GM21367 (cell line): Measurements from ENCODE around the gene SYNPO2.

Experiments
- ATAC-seq: cut with Tn5 transposase; IDR thresholded peaks from one replicate; pipeline ENCODE4 v1.9.1; 2021; ENCODE audit not compliant: unreplicated experiment

Gene SYNPO2, protein sequence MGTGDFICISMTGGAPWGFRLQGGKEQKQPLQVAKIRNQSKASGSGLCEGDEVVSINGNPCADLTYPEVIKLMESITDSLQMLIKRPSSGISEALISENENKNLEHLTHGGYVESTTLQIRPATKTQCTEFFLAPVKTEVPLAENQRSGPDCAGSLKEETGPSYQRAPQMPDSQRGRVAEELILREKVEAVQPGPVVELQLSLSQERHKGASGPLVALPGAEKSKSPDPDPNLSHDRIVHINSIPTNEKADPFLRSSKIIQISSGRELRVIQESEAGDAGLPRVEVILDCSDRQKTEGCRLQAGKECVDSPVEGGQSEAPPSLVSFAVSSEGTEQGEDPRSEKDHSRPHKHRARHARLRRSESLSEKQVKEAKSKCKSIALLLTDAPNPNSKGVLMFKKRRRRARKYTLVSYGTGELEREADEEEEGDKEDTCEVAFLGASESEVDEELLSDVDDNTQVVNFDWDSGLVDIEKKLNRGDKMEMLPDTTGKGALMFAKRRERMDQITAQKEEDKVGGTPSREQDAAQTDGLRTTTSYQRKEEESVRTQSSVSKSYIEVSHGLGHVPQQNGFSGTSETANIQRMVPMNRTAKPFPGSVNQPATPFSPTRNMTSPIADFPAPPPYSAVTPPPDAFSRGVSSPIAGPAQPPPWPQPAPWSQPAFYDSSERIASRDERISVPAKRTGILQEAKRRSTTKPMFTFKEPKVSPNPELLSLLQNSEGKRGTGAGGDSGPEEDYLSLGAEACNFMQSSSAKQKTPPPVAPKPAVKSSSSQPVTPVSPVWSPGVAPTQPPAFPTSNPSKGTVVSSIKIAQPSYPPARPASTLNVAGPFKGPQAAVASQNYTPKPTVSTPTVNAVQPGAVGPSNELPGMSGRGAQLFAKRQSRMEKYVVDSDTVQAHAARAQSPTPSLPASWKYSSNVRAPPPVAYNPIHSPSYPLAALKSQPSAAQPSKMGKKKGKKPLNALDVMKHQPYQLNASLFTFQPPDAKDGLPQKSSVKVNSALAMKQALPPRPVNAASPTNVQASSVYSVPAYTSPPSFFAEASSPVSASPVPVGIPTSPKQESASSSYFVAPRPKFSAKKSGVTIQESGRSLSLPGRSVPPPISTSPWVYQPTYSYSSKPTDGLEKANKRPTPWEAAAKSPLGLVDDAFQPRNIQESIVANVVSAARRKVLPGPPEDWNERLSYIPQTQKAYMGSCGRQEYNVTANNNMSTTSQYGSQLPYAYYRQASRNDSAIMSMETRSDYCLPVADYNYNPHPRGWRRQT

DNA sequence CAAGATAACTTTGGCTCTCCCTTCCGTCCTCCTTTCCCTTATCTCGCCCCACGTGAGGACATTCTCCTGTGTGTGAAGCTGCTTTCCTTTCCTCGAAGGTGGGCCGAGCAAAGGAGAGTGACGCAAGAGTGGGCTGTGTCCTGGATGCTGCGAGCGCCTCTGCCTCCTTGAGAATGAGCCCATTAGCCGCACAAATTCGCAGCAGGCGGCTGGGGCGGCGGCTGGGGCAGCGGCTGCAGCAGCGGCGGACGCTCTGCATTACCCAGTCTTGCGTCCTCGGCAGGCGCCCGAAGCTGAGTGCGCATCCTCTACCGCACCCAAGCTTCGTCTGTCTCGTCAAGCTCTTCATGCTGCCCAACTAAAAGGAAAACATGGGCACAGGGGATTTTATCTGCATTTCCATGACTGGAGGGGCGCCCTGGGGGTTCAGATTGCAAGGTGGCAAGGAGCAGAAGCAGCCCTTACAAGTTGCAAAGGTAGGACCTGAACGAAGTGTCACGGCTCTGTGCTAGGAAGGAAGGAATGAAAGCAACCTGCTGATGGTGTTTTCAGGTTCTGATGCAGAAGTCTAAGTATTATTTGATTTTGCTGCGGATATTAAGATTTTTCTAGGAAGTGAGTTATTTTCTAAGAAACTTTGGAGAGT lies at the start of gene SYNPO2:
Gene SYNPO2 (plus strand): TSS at position 189 of the 646 bp plus-strand sequence. CDS start 183 bp downstream, at position 372.
- ATAC-seq: peak; percentile 72

DNA sequence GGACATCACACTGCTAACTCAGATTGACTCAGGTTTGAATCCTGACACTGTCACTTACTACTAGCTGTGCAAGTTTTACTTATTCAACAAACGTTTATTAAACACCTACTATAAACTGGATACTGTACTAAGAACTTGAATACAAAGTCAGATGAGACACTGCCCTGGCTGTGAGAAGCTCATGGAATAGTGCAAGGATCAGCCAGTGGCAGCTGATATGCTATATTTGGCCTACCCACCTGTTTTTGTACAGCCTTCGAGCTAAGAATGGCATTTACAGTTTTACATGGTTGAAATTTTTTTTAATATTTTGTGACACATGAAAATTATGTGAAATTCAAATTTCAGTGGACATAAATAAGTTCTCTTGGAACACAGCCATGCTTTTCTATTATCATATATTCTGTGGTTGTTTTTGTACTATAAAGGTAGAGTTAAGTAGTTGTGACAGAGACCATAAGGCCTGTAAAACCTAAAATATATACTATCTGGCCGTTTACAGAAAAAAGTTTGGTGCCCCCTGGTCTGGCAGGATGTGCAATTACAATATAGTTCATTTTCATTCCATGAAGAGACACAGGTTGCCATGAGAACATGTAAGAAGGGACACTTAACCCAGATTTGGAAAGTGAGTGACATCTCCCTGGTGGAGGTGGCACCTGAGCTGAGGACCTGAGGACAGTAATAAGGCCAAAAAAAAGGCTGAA lies 49.3 kb upstream of the SYNPO2 start:
- ATAC-seq: no peak

DNA sequence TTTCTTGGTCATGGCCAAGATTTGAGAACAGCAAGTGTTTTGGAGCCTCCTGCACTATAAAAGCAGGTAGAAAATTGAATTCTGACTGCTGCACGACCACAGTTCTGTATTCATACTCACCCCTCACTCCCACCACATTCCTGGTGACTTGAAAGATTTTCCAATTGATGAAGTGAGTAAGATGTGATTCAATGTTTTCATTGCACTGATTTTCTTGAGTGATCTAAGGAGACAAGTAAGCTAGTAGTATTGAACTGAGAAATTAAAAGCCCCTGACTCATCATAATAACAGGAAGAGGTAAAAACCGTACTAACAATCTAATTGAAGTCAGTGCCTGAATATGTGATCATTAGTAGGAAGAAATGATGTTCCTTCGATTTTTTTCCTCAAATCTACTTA lies 46.6 kb upstream of the SYNPO2 start:
- ATAC-seq: no peak

DNA sequence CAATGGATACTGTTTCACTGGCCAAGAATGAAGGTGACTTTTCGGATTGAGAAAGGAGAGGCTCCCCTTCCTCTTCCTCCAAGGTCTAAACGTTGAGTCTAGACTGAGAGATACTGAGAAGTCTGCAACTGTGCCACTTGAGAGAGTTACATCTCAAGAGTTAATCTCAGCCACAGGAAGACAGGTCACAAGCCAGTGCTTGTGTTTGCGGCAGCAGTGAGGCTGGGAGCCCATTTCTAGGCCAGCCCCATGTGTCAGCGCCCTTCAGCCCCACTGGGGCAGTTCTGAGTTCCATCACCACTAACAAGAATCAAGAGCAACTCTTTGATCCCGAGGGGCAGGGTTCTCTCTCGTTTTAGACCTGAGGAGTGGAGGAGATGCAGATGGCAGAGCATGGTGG lies 45.4 kb upstream of the SYNPO2 start:
- no peak for ATAC-seq

DNA sequence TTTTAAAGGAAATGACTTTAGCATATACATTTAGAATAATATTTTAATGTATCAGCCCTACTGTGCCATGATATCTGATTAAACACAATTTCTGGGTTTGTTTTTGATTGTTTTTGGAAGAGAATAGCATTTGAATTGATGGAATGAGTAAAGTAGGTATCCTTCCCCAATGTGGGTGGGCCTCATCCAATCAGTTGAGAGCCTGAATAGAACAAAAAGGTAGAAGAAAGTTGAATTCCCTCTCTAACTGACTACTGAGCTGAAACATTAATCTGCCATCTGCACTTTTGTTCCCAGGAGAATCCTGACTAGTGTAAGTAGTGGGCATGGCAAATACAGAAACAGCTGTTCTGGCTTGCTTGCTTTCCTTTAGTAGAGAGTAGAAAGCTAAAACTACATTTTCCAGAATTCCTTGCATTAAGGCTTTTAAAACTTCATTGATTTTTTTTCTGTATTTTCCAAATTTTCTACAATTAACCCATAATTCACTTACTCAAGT lies 43.1 kb upstream of the SYNPO2 start:
- no peak for ATAC-seq

DNA sequence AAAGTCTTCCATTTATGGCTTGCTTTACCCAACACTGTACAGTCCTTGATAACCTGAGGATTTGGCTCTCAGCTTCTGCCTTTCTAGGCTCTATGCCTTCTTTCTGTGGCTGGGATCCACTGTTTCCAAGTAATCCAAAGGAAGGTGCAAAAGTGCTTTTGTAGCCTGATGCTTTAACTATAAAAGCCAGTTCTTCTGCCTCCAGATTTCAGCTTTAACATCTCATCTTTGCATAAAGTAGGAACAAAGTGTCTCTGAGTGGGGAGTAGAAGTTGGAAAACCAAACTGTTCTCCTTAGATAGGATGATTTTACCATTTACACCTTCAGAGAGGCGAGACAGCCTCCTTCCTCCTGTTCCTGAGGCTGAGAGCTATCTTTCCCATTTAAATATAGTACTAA lies 41.7 kb upstream of the SYNPO2 start:
- ATAC-seq: no peak

DNA sequence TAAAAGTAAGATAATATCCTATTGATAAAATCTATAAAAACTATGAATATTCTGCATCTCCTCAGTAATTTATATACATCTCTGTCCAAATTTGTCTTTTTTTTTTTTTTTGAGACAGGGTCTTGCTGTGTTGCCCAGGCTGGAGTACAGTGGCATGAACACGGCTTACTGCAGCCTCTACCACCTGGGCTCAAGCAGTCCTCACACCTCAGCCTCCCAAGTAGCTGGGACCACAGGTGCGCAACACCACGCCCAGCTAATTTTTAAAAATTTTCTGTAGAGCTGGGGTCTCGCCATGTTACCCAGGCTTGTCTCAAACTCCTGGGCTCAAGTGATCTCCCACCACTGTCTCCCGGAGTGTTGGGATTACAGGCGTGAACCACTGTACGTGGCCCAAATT lies 40.4 kb upstream of the SYNPO2 start:
- ATAC-seq: no peak

DNA sequence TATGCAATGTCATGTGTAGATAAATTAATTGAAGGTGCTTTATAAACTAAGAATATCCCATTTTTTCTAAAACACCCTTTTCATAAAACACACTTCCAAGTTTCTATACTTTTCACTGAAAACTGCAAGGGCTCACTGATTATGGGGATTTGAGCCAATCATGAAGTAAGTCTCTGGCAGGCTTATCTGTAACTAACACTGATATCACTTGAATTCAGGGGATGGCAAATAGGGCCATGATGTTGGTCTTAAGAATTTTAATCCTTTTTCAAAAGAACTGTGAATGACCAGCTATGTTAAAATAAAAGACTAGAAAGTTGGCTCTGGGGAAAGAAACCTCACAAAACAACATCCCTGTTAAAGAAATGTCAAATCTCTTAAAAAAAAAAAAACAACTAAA lies 39.8 kb upstream of the SYNPO2 start:
- no peak for ATAC-seq

DNA sequence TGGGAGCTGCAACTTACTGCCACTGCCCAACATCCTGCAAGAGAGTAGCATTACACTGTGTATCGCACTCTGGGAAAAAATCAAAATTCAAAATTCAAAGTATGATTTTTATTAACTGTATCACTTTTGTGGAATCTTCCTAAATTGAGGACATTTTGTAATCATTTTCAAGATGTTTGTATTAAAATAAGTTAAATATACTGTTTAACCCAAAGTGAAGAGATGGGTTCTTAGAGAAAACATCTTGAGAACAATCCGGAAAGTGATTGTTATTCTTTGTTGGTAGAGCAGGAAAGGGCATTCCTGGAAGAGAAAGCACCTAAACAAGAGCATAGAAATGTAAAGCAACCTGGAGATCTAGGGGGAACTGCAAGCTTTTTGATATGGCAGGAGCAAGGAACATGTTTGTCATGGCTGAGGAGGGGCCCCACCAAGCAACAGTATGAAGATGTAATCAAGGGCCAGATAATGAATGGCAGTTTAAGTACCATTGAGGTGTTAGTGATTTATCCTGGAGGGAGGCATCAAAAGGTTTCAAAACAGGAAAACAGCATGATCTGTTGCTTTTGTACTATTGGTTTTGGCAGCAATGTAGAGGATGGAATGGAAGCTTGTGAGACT lies 38.7 kb upstream of the SYNPO2 start:
- peak; percentile 11 for ATAC-seq

DNA sequence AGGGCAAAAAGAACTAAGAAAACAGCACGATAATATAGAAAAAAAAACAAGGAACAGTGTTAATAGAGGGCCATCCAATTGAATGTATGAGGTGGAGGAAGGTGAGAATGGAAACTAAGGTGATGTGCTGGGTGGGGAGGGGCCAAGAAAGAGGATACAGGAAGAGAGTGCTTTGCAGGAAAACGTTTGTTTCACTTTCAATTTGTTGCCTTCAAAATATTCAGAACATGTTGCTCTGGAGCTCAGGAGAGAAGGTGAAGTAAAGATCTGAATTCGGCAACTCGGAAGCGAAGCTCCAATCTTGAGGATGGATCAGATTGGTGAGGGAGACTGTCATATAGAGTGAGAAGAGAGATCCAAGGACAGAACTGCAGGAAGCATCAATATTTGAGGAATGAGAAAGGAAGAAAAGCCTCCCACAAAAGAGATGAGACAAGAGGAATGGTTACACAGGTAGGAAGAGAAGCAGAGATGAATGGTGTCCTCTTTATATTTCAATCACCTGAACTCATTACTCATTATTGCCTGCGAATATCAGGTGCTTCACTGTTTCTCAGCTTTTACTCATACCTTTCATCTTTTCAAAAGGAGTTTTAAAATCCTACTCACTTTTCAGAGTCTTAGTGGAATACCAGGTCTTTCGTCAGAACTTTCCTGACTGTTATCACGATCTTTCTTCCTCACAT lies 38.0 kb upstream of the SYNPO2 start:
- peak; percentile 95 for ATAC-seq

DNA sequence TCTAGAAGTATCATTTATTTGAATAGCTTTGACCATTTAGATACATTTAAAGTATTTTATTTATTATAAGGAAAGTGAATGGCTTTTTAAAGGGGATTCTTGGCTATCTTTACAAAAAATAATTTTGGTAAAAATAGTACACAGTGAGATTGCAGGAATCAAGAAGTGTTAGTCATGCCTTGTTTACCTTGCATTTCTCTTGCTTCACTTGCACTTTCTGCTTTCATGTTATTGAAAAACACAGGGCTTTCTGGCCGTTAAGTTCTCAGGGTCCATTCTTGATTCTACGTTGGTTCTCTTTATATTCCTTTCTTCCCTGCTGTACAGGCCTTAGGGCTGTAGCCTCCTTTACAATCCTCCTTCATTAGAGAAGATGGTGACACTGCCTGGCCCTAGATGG lies 30.9 kb upstream of the SYNPO2 start:
- ATAC-seq: no peak

DNA sequence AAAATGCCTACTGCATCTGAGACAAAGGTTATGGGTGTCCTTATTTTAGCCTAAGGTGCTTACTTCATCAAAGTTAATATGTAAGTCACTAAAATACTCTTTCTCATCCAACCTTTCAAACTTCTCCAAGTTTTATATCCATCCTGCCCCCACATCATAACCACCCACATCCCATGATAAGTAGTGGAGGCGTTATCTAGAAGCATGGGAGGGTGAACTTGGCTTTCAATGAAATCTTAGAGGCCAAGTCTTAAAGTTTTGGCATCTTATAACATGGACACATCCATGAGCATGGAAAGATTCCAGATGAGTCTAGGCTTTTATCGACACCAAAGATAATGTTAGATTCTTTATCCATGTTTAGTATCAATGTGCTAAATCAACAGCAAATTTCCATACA lies 29.9 kb upstream of the SYNPO2 start:
- ATAC-seq: no peak

DNA sequence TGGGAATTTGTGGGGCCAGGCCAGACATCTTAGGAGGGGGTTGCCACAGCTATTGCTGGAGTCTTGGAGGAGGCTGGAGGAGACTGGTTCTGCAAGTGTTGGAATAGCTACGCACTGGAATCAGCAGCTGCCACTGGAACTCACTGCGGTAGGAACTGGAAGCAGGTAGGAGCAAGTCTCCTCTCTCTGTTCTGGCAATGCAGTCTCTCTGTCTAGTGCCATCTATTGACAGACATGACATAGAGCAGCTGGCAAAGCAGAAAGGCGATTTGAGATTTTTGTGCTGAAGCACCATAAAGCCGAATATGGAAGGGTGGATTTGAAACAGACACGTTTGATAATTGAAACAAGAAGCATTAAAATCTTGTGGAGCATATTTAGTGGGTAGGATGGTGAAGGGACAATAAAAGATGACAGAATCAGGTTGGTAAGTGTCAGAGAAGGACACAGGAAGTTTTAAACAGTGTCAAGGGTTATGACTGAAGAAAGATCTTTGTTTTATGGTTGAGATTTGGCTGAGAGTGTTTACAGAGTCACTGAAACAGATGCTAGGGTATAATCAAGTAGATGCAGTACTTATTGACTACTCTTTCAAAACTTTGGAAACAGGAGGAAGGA lies 23.5 kb upstream of the SYNPO2 start:
- peak; percentile 94 for ATAC-seq

DNA sequence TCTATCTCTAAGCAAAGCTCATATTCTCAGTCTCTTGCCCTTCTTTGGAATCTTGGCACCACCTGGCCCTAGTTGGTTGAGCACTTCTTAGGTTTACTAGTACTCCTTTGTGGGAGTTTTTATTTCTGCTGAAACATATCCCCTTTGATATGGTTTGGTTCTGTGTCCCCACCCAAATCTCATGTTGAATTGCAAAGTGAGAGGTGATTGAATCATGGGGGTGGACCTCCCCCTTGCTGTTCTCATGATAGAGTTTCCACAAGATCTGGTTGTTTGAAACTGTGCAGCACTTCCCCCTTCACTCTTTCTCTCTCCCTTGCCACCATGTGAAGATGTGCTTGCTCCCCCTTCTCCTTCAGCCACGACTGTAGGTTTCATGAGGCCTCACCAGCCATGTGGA lies 22.2 kb upstream of the SYNPO2 start:
- no peak for ATAC-seq

DNA sequence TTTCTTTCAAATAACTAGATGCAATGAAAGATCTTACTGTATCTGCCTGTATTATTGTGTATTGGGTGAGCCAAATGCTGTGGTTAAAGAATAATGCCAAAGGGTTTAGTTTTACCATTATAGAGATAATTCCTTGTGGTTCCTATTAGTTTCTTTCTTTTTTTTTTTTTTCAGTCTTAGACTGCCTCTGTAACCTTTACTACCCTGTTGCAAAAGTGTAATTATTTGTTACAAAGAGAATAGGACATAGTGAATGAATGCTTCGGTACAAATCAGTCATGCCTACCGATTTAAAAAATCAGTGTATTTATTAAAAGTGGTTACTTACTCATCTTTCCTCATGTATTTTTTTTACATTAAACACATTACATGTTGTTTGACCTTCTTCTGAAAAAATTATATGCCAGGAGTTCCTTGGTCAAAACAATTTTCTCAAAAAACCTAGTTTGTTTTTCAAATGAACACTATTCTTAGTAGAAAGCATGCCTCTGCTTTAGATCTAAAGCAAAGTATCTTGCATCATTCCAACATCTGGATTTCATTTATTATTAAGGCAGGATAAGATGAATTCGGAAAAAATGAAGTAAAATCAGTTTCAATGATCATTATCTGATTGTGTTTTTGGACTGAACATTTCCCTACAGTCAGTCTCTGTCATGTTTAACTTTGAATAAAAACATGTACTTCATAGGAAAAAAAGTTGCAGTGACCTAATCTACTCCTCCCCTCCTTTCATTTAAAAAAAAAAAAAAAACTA lies 21.2 kb upstream of the SYNPO2 start:
- no peak for ATAC-seq

DNA sequence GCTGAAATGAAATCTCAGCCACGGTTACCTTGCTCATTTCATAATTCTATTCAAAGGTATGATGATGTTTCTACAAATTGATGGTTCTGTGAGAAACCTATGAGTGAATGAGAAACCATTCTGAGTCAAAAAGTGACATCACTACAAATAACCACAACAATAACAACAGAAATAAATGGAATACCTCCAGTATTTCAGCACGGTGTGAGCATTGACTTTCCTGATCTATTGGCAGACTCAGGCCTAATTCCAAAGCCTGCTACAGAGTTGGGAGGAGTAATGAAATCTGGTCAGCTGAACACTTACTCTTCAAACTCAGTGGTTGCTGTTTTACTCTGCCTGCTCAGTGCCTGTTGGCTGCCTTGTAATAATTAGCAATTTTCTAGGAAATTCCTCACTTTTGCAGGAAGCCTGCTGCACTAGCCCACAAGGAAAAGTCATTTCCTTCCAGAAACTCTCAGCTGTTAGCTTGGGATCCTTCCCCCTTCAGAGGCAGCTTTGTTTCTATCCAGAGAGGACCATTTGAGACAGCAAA lies 18.8 kb upstream of the SYNPO2 start:
- no peak for ATAC-seq

DNA sequence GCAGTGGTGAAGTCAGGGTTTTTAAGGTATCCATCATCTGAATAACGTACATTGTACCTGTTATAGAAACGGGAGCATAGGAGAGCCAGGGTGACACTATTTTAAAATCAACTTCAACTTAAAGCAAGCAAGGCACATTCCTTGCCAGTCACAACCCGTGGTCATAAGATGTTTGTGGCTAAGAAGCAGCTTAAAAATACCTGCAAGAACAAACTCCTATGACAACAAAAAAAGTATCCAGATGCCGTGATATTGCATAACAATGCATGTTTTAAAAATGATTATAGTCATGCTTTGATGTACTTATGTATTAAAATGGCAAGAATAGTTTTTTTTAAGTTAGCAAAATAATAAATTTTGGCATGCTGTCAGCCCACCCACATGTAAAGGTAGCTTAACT lies 16.5 kb upstream of the SYNPO2 start:
- ATAC-seq: no peak

DNA sequence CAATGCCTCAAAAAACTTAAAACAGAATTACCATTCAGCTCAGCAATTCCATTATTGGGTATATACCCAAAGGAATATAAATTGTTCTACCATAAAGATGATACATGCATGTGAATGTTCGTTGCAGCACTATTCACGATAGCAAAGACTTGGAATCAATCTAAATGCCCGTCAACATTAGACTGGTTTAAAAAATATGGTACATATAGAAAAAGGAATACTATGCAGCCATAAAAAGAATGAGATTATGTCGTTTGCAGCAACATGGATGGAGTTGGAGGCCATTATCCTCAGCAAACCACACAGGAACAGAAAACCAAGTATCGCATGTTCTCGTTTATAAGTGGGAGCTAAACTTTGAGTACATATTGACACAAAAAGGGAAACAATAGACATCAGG lies 10.9 kb upstream of the SYNPO2 start:
- ATAC-seq: no peak
